Chondrocyte (in vitro differentiated cells): Measurements from ENCODE around the gene ZBTB49. TPM values are rescaled to one million over a fixed set of nuclear protein-coding genes. Genes with fewer than 3 reads are reported as not detected.
"Not testable (repeated sequence)": the region's sequence is repeated elsewhere in the genome, so short reads cannot be mapped to it uniquely, and the experiment has no call there.

ENCODE experiments used
- DNase-seq: peaks from one replicate; pipeline ENCODE4 v3.0.0; 2021; ENCODE audit warnings: mixed read lengths, low spot score
- H3K27ac Mint-ChIP-seq: one replicate; pipeline ENCODE4 v1.8.0; 2021; ENCODE audit warnings: mild to moderate bottlenecking, moderate library complexity, mixed read lengths; ENCODE audit not compliant: unreplicated experiment
- H3K27me3 Mint-ChIP-seq: 2 replicates; pipeline ENCODE4 v1.8.0; 2021; ENCODE audit warnings: low read depth, mixed read lengths
- H3K36me3 Mint-ChIP-seq: 2 replicates; pipeline ENCODE4 v1.8.0; 2021; ENCODE audit warnings: low read depth, mixed read lengths
- H3K4me1 Mint-ChIP-seq: 2 replicates; pipeline ENCODE4 v1.8.0; 2021; ENCODE audit warnings: low read depth, mild to moderate bottlenecking, mixed read lengths
- H3K4me3 Mint-ChIP-seq: one replicate; pipeline ENCODE4 v1.8.0; 2021; ENCODE audit warnings: mild to moderate bottlenecking, moderate library complexity, mixed read lengths; ENCODE audit not compliant: unreplicated experiment
- H3K9me3 Mint-ChIP-seq: 2 replicates; pipeline ENCODE4 v1.8.0; 2021; ENCODE audit warnings: low read depth, mixed read lengths
- long read RNA-seq: library from polyadenylated mRNA; stranded (forward); transcript quantifications from one replicate; pipeline ENCODE4 v2.0.0, GENCODE V29; 2021
- total RNA-seq: library from RNA; stranded (reverse); gene quantifications from 3 replicates; pipeline ENCODE4 v1.2.1, GENCODE V29; 2021
- TF ChIP-seq, protein P1 (sequence below): fragments of 200-600 bp; sonication (generic); IDR thresholded peaks from 2 replicates; pipeline ENCODE4 v1.5.0; 2021; ENCODE audit warnings: antibody characterized with exemption, mild to moderate bottlenecking, moderate library complexity

ZBTB49 gene
- 4.3 to 6.4 TPM (median 5.2 TPM) in 3 replicates for total RNA-seq
- long read RNA-seq, result 0 reads

DNA sequence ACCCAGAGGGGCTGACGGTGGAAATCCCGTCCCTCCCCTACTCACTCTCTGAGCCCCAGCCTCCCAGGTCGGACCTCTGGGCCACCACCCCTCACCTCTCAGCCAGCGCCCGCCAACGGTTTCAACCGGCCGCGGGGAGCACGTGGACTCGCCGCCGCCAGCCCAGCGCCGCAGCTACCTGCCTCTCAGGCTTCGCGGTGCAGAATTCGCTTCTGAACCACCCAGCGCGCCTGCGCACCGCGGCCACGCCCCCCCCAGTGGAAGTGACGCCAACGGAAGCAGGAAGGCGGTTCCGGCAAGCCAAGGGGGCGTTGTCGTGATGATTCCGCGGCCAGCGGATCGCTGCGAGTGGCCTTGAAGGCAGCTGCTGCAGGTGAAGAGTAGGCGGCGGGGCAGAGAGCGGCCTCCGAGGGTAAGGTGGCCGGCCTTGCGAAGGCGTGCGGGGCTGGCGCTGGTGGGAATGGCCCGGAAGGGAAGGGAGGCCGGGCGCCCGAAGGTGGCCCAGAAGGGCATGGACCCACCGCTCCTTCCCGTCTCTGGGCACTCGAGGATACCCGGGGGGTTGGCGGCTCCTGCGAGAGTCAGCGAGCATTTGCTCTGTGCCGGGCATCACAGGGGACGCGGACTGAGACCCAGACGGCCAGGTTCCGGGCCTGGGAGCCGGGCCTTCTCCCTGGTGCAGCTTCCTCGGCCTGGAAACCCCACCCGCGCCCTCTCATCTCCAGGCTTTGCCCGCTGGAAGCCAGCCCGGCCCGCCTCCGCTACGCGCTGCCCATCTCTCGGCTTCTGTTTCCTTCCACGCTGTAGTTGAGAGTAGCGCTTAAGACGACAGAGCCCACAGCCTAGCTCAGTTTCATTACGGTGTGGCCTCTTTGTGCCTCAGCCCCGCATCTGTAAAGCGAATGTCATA lies at the start of gene ZBTB49, which contains the start of gene LYAR:
ZBTB49 (plus strand) TSS at position 311 of the 910 bp plus-strand sequence. CDS start 9,695 bp downstream, outside the sequence.
LYAR (minus strand) TSS at position 214 of the 910 bp plus-strand sequence. CDS start 6,412 bp downstream, outside the sequence.
- no peaks in the 10 kb centered on the region for H3K9me3 Mint-ChIP-seq
- peak; percentile 96 for DNase-seq
- no peaks in the 10 kb centered on the region for H3K27me3 Mint-ChIP-seq
- peaks cover 28% of the 10 kb centered on the region for H3K4me1 Mint-ChIP-seq
- no peaks in the 10 kb centered on the region for H3K36me3 Mint-ChIP-seq
- TF ChIP-seq, protein P1, sequence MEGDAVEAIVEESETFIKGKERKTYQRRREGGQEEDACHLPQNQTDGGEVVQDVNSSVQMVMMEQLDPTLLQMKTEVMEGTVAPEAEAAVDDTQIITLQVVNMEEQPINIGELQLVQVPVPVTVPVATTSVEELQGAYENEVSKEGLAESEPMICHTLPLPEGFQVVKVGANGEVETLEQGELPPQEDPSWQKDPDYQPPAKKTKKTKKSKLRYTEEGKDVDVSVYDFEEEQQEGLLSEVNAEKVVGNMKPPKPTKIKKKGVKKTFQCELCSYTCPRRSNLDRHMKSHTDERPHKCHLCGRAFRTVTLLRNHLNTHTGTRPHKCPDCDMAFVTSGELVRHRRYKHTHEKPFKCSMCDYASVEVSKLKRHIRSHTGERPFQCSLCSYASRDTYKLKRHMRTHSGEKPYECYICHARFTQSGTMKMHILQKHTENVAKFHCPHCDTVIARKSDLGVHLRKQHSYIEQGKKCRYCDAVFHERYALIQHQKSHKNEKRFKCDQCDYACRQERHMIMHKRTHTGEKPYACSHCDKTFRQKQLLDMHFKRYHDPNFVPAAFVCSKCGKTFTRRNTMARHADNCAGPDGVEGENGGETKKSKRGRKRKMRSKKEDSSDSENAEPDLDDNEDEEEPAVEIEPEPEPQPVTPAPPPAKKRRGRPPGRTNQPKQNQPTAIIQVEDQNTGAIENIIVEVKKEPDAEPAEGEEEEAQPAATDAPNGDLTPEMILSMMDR, result peak; percentile 17
- peak within 1 kb of the TSS; percentile 87 for H3K27ac Mint-ChIP-seq
- peak within 1 kb of the TSS; percentile 97 for H3K4me3 Mint-ChIP-seq

GRCh38 chr4:4245172-4245571 lies 44.9 kb upstream of the ZBTB49 start:
- Mint-ChIP-seq H3K36me3 (peaks cover 24% of the 10 kb centered on the region), H3K9me3 (no peaks in the 10 kb centered on the region), H3K4me1 (peaks cover 24% of the 10 kb centered on the region), H3K27me3 (no peaks in the 10 kb centered on the region), H3K27ac (no peak overlapping the region), H3K4me3 (no peak overlapping the region)
- TF ChIP-seq, protein P1, result no peak
- no peak for DNase-seq

DNA sequence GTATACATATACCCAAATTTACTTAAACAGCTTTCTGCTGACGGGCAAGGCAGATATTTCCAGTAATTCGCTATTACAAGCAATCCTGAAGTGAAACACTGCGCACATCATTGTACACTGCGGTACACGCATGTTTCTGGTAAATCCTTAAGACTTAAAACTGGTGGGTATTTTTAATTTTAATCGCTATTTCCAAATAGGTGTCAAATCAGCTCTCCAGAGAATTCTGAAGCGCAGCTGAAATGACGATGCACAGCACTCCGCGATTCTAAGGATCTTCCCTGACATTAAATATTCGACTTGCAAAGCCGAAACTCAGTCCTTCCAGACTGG lies 42.4 kb upstream of the ZBTB49 start:
- Mint-ChIP-seq H3K27ac (peak overlapping the region; percentile 99), H3K36me3 (peaks cover 16% of the 10 kb centered on the region), H3K4me3 (peak overlapping the region; percentile 88), H3K9me3 (no peaks in the 10 kb centered on the region), H3K4me1 (peaks cover 24% of the 10 kb centered on the region), H3K27me3 (no peaks in the 10 kb centered on the region)
- TF ChIP-seq, protein P1, result no peak
- DNase-seq, result no peak

DNA sequence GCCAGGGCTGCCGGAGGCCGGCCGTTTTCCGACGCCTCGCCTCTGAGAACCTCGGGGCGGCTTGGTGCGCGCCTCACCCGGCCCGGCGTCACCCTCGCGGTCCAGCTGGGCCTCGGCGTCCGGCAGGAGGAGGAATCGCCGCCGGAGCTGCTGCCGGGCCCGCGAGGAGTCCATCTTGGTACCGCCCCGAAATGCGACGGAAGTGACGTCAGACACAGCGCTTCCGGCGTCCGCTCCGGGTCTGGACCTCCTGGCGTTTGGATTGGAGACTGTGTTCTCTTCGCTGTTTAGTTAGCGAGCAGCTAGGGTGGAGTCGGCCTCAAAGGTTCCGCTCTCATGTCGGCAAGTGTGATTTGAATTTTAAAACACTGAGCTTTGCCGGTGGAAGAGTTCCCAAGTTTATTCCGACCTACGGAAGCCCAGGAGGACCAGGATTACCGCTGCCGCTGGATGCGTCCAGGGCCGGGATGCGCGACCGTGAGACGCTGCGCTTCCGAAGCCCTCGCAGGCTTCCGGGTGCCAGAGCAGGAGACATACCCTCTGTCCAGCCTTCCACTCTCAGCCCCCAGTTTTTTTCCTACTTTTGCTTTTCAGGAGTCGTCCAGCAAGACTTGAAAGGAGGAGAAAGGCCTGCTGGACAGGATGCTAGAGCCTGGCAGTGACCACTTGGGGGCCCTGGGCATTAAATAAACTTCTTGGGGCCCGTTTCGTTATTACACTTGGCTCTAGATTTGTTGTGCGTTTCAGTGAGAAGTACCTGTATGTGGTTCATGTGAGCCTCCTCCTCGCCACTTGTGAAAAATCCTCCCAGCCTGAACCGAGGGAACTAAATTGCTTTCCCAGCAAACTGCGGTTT lies 41.8 kb upstream of the ZBTB49 start, which contains the start of gene TMEM128:
TMEM128 (minus strand) TSS at position 195 of the 856 bp plus-strand sequence; CDS start at position 174, 21 bp downstream.
- TF ChIP-seq, protein P1, result peak; percentile 66
- Mint-ChIP-seq H3K27ac (peak within 1 kb of the TSS; percentile 99), H3K9me3 (no peaks in the 10 kb centered on the region), H3K4me1 (peaks cover 26% of the 10 kb centered on the region), H3K4me3 (peak within 1 kb of the TSS; percentile 88), H3K27me3 (no peaks in the 10 kb centered on the region), H3K36me3 (peaks cover 16% of the 10 kb centered on the region)
- DNase-seq, result peak; percentile 96

- peaks cover 26% of the 10 kb centered on the region for H3K4me1 Mint-ChIP-seq
- no peaks in the 10 kb centered on the region for H3K27me3 Mint-ChIP-seq
- H3K27ac Mint-ChIP-seq, result peak overlapping the region; percentile 99
- H3K4me3 Mint-ChIP-seq, result peak overlapping the region; percentile 88
- TF ChIP-seq, protein P1, result no peak
- H3K9me3 Mint-ChIP-seq, result no peaks in the 10 kb centered on the region
- peaks cover 10% of the 10 kb centered on the region for H3K36me3 Mint-ChIP-seq
- no peak for DNase-seq
Measured at GRCh38 chr4:4248885-4249203, 41.2 kb upstream of the ZBTB49 start.

GRCh38 chr4:4249342-4249741 lies 40.7 kb upstream of the ZBTB49 start:
- not testable (repeated sequence) for H3K27me3 Mint-ChIP-seq, H3K27ac Mint-ChIP-seq, H3K36me3 Mint-ChIP-seq

More at GRCh38 chr4:4249342-4249741, 40.7 kb upstream of the ZBTB49 start:
- H3K4me3 Mint-ChIP-seq, H3K9me3 Mint-ChIP-seq, DNase-seq: not testable (repeated sequence)
- peaks cover 26% of the 10 kb centered on the region for H3K4me1 Mint-ChIP-seq
